Measurements from ENCODE around the gene PDGFC. TPM values are rescaled to one million over a fixed set of nuclear protein-coding genes. Genes with fewer than 3 reads are reported as not detected.

Gene PDGFC
- total and polyA plus RNA-seq, 2 of the 8 experiments (the other 6 are each of a cell fraction or from before 2014, with no cell fraction given), result 0.65 to 2.7 TPM

DNA sequence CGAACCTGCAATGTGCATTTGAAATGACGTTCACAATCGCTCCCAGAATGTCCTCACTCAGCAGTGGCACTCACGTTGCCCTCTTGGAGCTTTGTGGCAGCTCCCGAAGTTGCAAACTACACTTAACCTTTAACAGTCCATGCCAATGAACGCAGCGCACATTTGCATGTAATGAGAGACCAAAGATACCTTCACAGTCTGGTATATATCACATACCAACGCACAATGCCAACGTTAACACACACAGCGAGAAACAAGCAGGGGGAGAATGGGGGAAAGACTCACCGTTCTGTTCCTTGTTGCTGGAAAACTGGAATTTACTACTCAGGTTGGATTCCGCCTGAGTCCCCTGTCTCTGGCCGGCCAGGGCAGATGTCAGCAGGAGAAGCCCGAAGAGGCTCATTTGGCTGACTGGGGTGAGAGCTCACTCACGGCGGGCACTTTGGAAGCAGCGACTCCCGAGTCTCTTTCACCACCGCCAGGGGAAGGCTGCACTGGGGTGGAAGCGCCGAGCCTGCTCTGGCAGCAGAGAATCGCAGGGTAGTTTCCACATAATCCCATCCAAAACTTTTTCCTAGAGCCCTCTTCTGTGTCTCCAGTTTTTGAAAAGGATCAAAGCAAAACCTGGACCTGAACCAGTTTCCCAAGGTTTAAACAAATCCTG, 966 bp downstream of the PDGFC start (continued):
- TF ChIP-seq EZH2 (IDR thresholded peaks at IDR 0.05; ENCODE audit: low read depth, low read length, severe bottlenecking) (no peak), CTCF (IDR thresholded peaks at IDR 0.05; ENCODE audit: control extremely low read depth in 1 of 3, insufficient read depth in 1 of 3, low read depth in 1 of 3, low read length in 3 of 3) (peak; percentile 2 to 30 (median 23); a peak in 3 of 4 replicates)
